ENCODE measurements around the gene SHMT2. TPM values are rescaled to one million over a fixed set of nuclear protein-coding genes. Genes with fewer than 3 reads are reported as not detected.
A peak's percentile ranks its signal among the peaks of the same experiment; 100 is the strongest.

The SHMT2 gene
- total RNA-seq, 1 experiment from 2014 or later, result 297 TPM

GRCh38 chr12:57231276-57232021 lies 1.9 kb downstream of the SHMT2 start:
- Mint-ChIP-seq H3K4me1 (peaks cover 48% of the 10 kb centered on the region), H3K27me3 (ENCODE audit: low read depth) (peaks cover 49% of the 10 kb centered on the region), H3K36me3 (peaks cover 35% of the 10 kb centered on the region), H3K27ac (no peak overlapping the region; the same call in 1 of the 2 replicates), H3K9me3 (no peaks in the 10 kb centered on the region), H3K4me3 (peak overlapping the region; percentile 98)
- CTCF ChIA-PET, result interaction anchor here (1.3 to 10.4 kb wide), 5 partner anchors 13 to 228 kb away, joined by 7 to 660 read pairs (median 13); partner anchors contain the start of genes GLI1, INHBE, NXPH4 and STAC3
- ATAC-seq, result no peak
- TF ChIP-seq JUN (CRISPR knock-in tag; IDR thresholded peaks at IDR 0.05) (no peak), NFE2L1 (CRISPR knock-in tag; IDR thresholded peaks at IDR 0.05) (no peak), ZNF281 (CRISPR knock-in tag; IDR thresholded peaks at IDR 0.05) (no peak), ZBTB43 (CRISPR knock-in tag; IDR thresholded peaks at IDR 0.05) (no peak), ATF6 (CRISPR knock-in tag; IDR thresholded peaks at IDR 0.05) (no peak), ZBTB21 (CRISPR knock-in tag; IDR thresholded peaks at IDR 0.05; ENCODE audit: borderline replicate concordance) (no peak), IRF2 (CRISPR knock-in tag; IDR thresholded peaks at IDR 0.05; ENCODE audit: borderline replicate concordance, low read depth) (no peak), ZNF396 (CRISPR knock-in tag; IDR thresholded peaks at IDR 0.05; ENCODE audit: borderline replicate concordance) (no peak), CBFB (CRISPR knock-in tag; IDR thresholded peaks at IDR 0.05; ENCODE audit: low read depth) (no peak), HMGA2 (CRISPR knock-in tag; IDR thresholded peaks at IDR 0.05) (no peak)
- DNase-seq (ENCODE audit: low spot score), result no peak
- POLR2A ChIA-PET, result interaction anchor here (1.1 to 2.6 kb wide), 4 partner anchors 7 to 12 kb away, joined by 3 to 41 read pairs (median 21); no protein-coding TSS in a partner anchor

- ATAC-seq, result no peak
- peaks cover 51% of the 10 kb centered on the region for H3K4me1 Mint-ChIP-seq
- no peak for TF ChIP-seq NR2C2 (CRISPR knock-in tag; IDR thresholded peaks at IDR 0.05)
- TF ChIP-seq HMGA2 (CRISPR knock-in tag; IDR thresholded peaks at IDR 0.05), result no peak
- TF ChIP-seq ZMAT4 (CRISPR knock-in tag; IDR thresholded peaks at IDR 0.05), result no peak
- TF ChIP-seq SP1 (CRISPR knock-in tag; conservative IDR thresholded peaks at IDR 0.05), result no peak
- no peak for TF ChIP-seq CBFB (CRISPR knock-in tag; IDR thresholded peaks at IDR 0.05; ENCODE audit: low read depth)
- TF ChIP-seq FOXP4 (CRISPR knock-in tag; IDR thresholded peaks at IDR 0.05), result no peak
- no peak for TF ChIP-seq PRRX2 (CRISPR knock-in tag; IDR thresholded peaks at IDR 0.05)
- no peak for TF ChIP-seq CTCF (IDR thresholded peaks at IDR 0.05)
- TF ChIP-seq HMGXB4 (CRISPR knock-in tag; IDR thresholded peaks at IDR 0.05), result no peak
- no peak for TF ChIP-seq SOX15 (CRISPR knock-in tag; IDR thresholded peaks at IDR 0.05)
- no peak for TF ChIP-seq ZNF512 (CRISPR knock-in tag; IDR thresholded peaks at IDR 0.05; ENCODE audit: borderline replicate concordance)
Observed at GRCh38 chr12:57232156-57232756, 2.7 kb downstream of the SHMT2 start.

More at GRCh38 chr12:57232156-57232756, 2.7 kb downstream of the SHMT2 start:
- Mint-ChIP-seq H3K9me3 (no peaks in the 10 kb centered on the region), H3K4me3 (no peak overlapping the region), H3K27ac (no peak overlapping the region), H3K36me3 (peaks cover 35% of the 10 kb centered on the region), H3K27me3 (ENCODE audit: low read depth) (peaks cover 51% of the 10 kb centered on the region)
- ChIA-PET CTCF (interaction anchor here (1.3 kb wide), 1 partner anchor 19 kb away, joined by 7 read pairs; no protein-coding TSS in a partner anchor), POLR2A (interaction anchor here (1.6 kb wide), 1 partner anchor 9 kb away, joined by 4 read pairs; no protein-coding TSS in a partner anchor)
- no peak for DNase-seq (ENCODE audit: low spot score)
